K562 (cell line): Measurements from ENCODE around the gene NOX1. TPM values are rescaled to one million over a fixed set of nuclear protein-coding genes. Genes with fewer than 3 reads are reported as not detected.

ENCODE experiments used
- ASH1L ChIP-seq: fragments of 450-650 bp; IDR thresholded peaks from 2 replicates; pipeline ENCODE4 v1.6.1; 2018; ENCODE audit warnings: borderline replicate concordance, mild to moderate bottlenecking, low read depth; ENCODE audit not compliant: partially characterized antibody
- CHD1 ChIP-seq: fragments of 200-600 bp; sonication (generic); IDR thresholded peaks from one replicate; pipeline ENCODE4 v1.6.1; 2012; ENCODE audit warnings: mild to moderate bottlenecking, moderate library complexity, low read length, inconsistent platforms
- LEF1 ChIP-seq: fragments of 450-650 bp; IDR thresholded peaks from 2 replicates; pipeline ENCODE4 v1.6.1; 2016; ENCODE audit warnings: mild to moderate bottlenecking
- PCBP1 ChIP-seq: fragments of 200-400 bp; formaldehyde crosslinking; IDR thresholded peaks from 2 replicates; pipeline ENCODE4 v1.6.1; 2018; ENCODE audit warnings: mild to moderate bottlenecking, low read depth, low read length; ENCODE audit not compliant: poor library complexity, severe bottlenecking
- RBBP5 ChIP-seq: fragments of 200-600 bp; sonication (generic); IDR thresholded peaks from 2 replicates; pipeline ENCODE4 v1.6.1; 2012; ENCODE audit warnings: borderline replicate concordance, mild to moderate bottlenecking, low read length, control low read depth, inconsistent platforms; ENCODE audit not compliant: insufficient read depth, poor library complexity, severe bottlenecking
- RHOXF2B ChIP-seq: fragments of 250-450 bp; sonication (Bioruptor Pico); conservative IDR thresholded peaks from 2 replicates; pipeline ENCODE4 v1.5.1; 2021
- TAF15 ChIP-seq: fragments of 200-400 bp; formaldehyde crosslinking; IDR thresholded peaks from 2 replicates; pipeline ENCODE4 v1.6.1; 2017; ENCODE audit warnings: mild to moderate bottlenecking, low read depth, low read length, moderate library complexity
- TEAD4 ChIP-seq, 2 experiments: sonication (generic) in 1 of 2; formaldehyde crosslinking in 1 of 2; IDR thresholded peaks; 2 replicates each; pipeline versions ENCODE4 v1.6.1 to v1.8.0; 2012 to 2022; ENCODE audit warnings: borderline replicate concordance in 1 of 2, inconsistent platforms in 1 of 2, low read length in 1 of 2, mild to moderate bottlenecking in 1 of 2, missing genetic modification reagents in 1 of 2
- TOE1 ChIP-seq, 2 experiments: fragments of 450-650 bp in 1 of 2; sonication (generic) in 1 of 2; formaldehyde crosslinking in 1 of 2; IDR thresholded peaks; 2 replicates each; pipeline versions ENCODE4 v1.7.1 to v1.8.0; 2016 to 2022; ENCODE audit warnings: borderline replicate concordance in 2 of 2, mild to moderate bottlenecking in 2 of 2, antibody characterized with exemption in 1 of 2, inconsistent platforms in 1 of 2, low read depth in 1 of 2, missing genetic modification reagents in 1 of 2, moderate library complexity in 1 of 2
- ZFP30 ChIP-seq: fragments of 250-450 bp; sonication (Bioruptor Pico); IDR thresholded peaks from 2 replicates; pipeline ENCODE4 v1.8.0; 2022; ENCODE audit warnings: moderate library complexity, mild to moderate bottlenecking, inconsistent platforms, borderline replicate concordance
- ZKSCAN8 ChIP-seq: fragments of 200-800 bp; sonication (Bioruptor generic); IDR thresholded peaks from 2 replicates; pipeline ENCODE4 v1.6.1; 2016; ENCODE audit warnings: missing genetic modification characterization, missing compliant biosample characterization
- ZNF79 ChIP-seq: fragments of 250-450 bp; sonication (Bioruptor Pico); IDR thresholded peaks from 2 replicates; pipeline ENCODE4 v1.4.0; 2020; ENCODE audit warnings: low read depth, mild to moderate bottlenecking, moderate library complexity
- polyA plus RNA-seq, 8 experiments: library from polyadenylated mRNA; depleted of rRNA in 4 of 8; stranded (reverse) in 5 of 8; unstranded in 3 of 8; fragments of >200 nt; fragmentation: Nextera tagmentation in 2 of 8; fragmentation: Illumina TruSeq in 1 of 8; extraction: Ambion mirVana in 2 of 8; extraction: Trizol in 1 of 8; gene quantifications; 2 replicates each; pipeline versions ENCODE4 v1.2.1 to v1.2.3, GENCODE V29; 2011 to 2014; ENCODE audit warnings: inconsistent platforms in 1 of 8, missing spikeins in 1 of 8
- total RNA-seq, 7 experiments: library from RNA; depleted of rRNA in 6 of 7; stranded (reverse); fragments of >200 nt in 6 of 7; fragmentation: Illumina TruSeq in 2 of 7; extraction: Trizol in 2 of 7; gene quantifications; 2 replicates each; pipeline versions ENCODE4 v1.2.1 to v1.2.3, GENCODE V29; 2011 to 2021; ENCODE audit warnings: low replicate concordance in 1 of 7
- TF ChIP-seq, protein P1 (sequence below), 2 experiments: fragments of 450-650 bp in 1 of 2; sonication (generic) in 1 of 2; formaldehyde crosslinking in 1 of 2; IDR thresholded peaks in 1 of 2; conservative IDR thresholded peaks in 1 of 2; 2 replicates each; pipeline versions ENCODE4 v1.6.1 to v1.8.1; 2016 to 2023; ENCODE audit warnings: mild to moderate bottlenecking in 2 of 2, moderate library complexity in 2 of 2, inconsistent platforms in 1 of 2, missing genetic modification reagents in 1 of 2
- TF ChIP-seq, protein P2 (sequence below), 2 experiments: fragments of 150-350 bp in 1 of 2; IDR thresholded peaks; 2 replicates each; pipeline ENCODE4 v1.6.1; 2012 to 2016; ENCODE audit warnings: low read depth in 2 of 2, low read length in 2 of 2, mild to moderate bottlenecking in 1 of 2, moderate library complexity in 1 of 2
- TF ChIP-seq, protein P3 (sequence below): fragments of 450-650 bp; IDR thresholded peaks from 2 replicates; pipeline ENCODE4 v1.6.1; 2017; ENCODE audit warnings: antibody characterized with exemption, mild to moderate bottlenecking

Gene NOX1
- total and polyA plus RNA-seq, 9 of the 15 experiments (the other 6 are each of a cell fraction or from before 2014, with no cell fraction given), result 0.01 TPM; not detected in 8

DNA sequence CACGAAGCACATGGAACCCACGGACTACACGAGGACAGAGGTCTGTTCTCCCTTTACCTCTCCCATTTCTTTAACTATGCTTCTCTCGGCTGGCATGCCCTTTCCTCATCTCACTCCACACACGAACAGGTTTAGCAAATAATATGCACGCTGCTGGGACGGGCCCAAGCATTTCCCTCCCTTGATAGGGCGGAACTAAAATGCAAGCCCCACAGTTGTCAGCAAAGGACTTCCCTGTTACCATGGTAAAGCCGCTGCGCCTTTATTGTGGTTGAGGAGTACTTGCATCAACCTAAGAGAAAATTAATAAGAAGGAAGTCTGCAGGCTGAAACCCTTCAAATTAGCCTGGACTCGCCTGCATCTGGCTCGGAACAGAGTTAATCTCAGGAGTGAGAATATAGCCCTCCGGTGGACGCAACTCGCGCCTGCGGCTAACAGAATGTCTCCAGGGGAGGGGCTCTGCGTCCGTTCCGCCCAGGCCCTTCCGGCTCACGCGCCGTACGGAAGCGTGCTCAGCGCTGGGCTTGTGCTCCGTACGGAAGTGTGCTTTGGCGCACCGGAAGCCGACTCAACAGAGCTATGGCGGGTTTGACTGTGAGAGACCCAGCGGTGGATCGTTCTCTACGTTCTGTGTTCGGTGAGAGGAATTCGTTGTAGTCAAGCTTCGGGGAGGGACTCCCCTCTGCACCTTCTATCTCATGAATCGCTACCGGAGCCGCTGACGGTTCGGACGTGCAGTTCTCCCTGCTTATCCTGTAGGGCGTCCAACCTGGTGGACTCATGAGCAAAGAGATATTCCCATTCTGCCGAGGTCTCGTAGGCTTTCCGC is 54.1 kb downstream of the NOX1 start, which contains the start of gene CSTF2 (continued):
- TF ChIP-seq, protein P1, sequence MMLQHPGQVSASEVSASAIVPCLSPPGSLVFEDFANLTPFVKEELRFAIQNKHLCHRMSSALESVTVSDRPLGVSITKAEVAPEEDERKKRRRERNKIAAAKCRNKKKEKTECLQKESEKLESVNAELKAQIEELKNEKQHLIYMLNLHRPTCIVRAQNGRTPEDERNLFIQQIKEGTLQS (IDR thresholded peaks at IDR 0.05), result no peak
- TF ChIP-seq, protein P1 (CRISPR knock-in tag; conservative IDR thresholded peaks at IDR 0.05), result no peak
- TF ChIP-seq ASH1L (no peak), TAF15 (no peak), ZNF79 (CRISPR knock-in tag) (no peak), ZKSCAN8 (CRISPR knock-in tag) (no peak), CHD1 (no peak), TOE1 (IDR thresholded peaks at IDR 0.05; ENCODE audit: borderline replicate concordance) (no peak), TOE1 (CRISPR knock-in tag; IDR thresholded peaks at IDR 0.05; ENCODE audit: borderline replicate concordance, low read depth) (no peak), ZFP30 (CRISPR knock-in tag) (no peak), RHOXF2B (CRISPR knock-in tag) (no peak), RBBP5 (peak; percentile 71), PCBP1 (no peak), LEF1 (no peak), TEAD4 (IDR thresholded peaks at IDR 0.05; ENCODE audit: low read length) (no peak), TEAD4 (CRISPR knock-in tag; IDR thresholded peaks at IDR 0.05; ENCODE audit: borderline replicate concordance) (no peak)
- TF ChIP-seq, protein P2, sequence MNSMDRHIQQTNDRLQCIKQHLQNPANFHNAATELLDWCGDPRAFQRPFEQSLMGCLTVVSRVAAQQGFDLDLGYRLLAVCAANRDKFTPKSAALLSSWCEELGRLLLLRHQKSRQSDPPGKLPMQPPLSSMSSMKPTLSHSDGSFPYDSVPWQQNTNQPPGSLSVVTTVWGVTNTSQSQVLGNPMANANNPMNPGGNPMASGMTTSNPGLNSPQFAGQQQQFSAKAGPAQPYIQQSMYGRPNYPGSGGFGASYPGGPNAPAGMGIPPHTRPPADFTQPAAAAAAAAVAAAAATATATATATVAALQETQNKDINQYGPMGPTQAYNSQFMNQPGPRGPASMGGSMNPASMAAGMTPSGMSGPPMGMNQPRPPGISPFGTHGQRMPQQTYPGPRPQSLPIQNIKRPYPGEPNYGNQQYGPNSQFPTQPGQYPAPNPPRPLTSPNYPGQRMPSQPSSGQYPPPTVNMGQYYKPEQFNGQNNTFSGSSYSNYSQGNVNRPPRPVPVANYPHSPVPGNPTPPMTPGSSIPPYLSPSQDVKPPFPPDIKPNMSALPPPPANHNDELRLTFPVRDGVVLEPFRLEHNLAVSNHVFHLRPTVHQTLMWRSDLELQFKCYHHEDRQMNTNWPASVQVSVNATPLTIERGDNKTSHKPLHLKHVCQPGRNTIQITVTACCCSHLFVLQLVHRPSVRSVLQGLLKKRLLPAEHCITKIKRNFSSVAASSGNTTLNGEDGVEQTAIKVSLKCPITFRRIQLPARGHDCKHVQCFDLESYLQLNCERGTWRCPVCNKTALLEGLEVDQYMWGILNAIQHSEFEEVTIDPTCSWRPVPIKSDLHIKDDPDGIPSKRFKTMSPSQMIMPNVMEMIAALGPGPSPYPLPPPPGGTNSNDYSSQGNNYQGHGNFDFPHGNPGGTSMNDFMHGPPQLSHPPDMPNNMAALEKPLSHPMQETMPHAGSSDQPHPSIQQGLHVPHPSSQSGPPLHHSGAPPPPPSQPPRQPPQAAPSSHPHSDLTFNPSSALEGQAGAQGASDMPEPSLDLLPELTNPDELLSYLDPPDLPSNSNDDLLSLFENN (IDR thresholded peaks at IDR 0.05; ENCODE audit: low read depth in 2 of 2, low read length in 2 of 2), result no peak
- TF ChIP-seq, protein P3, sequence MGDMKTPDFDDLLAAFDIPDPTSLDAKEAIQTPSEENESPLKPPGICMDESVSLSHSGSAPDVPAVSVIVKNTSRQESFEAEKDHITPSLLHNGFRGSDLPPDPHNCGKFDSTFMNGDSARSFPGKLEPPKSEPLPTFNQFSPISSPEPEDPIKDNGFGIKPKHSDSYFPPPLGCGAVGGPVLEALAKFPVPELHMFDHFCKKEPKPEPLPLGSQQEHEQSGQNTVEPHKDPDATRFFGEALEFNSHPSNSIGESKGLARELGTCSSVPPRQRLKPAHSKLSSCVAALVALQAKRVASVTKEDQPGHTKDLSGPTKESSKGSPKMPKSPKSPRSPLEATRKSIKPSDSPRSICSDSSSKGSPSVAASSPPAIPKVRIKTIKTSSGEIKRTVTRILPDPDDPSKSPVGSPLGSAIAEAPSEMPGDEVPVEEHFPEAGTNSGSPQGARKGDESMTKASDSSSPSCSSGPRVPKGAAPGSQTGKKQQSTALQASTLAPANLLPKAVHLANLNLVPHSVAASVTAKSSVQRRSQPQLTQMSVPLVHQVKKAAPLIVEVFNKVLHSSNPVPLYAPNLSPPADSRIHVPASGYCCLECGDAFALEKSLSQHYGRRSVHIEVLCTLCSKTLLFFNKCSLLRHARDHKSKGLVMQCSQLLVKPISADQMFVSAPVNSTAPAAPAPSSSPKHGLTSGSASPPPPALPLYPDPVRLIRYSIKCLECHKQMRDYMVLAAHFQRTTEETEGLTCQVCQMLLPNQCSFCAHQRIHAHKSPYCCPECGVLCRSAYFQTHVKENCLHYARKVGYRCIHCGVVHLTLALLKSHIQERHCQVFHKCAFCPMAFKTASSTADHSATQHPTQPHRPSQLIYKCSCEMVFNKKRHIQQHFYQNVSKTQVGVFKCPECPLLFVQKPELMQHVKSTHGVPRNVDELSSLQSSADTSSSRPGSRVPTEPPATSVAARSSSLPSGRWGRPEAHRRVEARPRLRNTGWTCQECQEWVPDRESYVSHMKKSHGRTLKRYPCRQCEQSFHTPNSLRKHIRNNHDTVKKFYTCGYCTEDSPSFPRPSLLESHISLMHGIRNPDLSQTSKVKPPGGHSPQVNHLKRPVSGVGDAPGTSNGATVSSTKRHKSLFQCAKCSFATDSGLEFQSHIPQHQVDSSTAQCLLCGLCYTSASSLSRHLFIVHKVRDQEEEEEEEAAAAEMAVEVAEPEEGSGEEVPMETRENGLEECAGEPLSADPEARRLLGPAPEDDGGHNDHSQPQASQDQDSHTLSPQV, result no peak
